SKM-1 (cell line): ENCODE results near the gene RABAC1.
"Not testable (repeated sequence)": the region's sequence is repeated elsewhere in the genome, so short reads cannot be mapped to it uniquely, and the experiment has no call there.

Source experiments
- DNase-seq: peaks from one replicate; lab custom pipeline; 2025; ENCODE audit not compliant: unreplicated experiment; lab: John Stamatoyannopoulos, UW

The RABAC1 gene

DNA sequence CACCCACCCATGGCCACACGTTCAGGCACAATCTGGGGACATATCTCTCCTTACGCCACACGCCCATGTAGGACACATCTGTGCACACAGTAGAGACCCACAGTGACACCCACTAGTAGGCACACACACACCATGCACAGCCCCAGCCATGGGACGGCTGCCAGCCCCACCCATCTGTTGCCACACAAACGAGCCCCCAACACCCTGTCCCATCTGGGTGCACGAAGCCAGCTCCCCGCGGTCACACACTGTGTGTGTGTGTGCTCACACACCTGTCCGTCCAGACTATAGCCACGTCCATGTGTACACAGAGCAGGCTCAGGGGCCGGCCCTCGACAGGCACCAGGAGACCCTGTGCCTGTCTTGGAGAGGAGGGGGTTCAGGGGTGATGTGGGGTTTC, 41.4 kb downstream of the RABAC1 start:
- no peak for DNase-seq

DNA sequence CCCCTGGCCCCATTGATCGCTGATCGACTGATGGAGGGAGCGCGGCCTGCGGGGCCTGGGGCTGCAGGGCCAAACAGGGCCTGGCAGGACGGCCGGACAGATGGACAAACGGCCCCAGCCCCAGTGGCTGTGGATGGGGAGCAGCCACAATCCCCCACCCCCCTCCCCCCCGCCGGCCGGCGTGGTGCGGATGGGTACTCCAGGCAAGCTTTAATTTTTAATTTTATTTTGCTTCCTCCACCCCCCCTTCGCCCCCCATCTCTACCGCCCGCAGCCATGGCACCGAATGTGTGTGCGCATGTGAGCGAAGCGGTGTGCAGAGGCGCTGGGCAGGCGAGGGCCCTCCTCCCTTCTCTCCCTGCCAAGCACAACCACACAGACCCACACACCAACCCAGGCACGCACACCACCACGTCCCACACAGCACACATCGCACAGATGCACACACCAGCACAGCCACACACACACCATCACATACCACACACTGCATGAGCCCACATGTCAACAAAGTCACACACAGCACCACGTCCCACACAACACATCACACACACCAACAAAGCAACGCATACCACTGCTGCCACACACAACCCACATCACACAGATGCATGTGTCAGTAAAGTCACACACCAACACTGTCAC, 43.2 kb downstream of the RABAC1 start:
- no peak for DNase-seq

GRCh38 chr19:41915021-41915775, 43.9 kb downstream of the RABAC1 start:
- DNase-seq = no peak

GRCh38 chr19:41914424-41914834, 44.7 kb downstream of the RABAC1 start:
- DNase-seq = not testable (repeated sequence)

DNA sequence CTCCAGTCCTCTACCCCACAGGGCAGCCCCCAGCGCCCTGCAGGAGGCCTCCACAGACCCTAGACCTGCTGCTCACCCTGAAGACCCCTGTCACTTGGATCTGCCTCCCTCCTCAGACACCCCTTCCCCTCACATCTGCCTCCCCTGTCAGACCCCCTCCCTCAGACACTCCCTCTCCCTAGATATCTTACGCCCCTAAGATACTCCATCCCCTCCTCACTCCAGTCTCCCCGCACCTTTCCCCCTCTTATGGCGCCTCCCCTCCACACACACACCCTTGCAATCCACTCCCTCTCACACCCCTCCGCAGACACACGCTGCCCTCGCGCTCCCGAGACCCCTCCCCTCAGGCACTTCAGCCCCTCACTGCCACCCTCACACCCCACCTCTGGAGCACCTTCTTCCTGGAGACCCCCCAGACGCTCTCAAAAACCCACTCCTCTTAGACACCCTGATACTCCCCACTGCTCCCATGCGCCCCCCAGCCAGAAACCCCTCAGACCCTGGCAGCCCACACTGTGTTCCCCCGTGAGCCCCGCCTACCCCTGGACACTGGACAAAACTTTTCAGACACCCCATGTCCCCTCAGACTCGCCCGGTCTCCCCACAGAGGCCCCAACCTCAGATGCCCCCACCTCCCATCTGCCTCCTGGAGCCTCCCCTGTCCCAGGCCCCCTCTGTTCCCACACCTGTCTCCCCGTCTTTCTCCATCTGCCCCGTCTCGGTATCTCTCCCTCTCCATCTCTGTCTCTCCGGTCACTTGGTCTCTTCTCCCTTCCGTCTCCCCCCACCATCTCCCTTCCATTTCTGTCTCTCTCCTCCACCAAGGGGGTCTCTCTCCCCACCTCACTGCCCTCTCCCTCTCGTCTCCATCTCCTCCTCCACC, 45.3 kb downstream of the RABAC1 start:
- DNase-seq = no peak

DNA sequence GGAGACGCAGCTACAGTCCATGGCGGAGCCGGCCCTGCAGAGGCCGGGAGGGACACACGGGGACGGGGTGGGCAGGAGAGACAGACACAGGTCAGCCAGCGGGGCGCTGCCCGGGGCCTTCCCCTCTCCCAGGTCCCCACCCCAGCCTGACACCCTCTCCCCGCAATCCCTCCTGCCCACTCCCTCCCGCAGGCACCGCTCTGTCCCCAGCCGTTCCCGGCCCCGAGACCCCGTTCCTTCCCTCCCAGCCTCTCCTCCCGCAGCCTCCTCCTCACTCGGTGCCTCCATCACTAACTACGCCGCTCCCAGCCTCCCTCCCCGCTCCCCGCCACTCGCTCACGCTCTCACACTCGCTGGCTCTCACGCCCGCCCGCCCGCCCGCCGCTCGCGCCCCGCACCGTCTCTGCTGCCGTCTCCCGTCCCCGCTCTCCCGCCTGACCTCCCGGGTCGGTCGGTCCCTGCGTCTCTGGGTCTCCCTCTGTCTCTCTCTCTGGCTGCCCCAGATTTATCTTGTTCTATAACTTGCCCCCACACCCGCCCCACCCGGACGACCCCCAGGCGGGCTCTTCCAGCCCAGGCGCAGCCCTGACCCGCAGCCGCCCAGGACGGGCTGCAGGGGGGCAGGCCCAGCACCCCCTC, 46.1 kb downstream of the RABAC1 start:
- no peak for DNase-seq

DNA sequence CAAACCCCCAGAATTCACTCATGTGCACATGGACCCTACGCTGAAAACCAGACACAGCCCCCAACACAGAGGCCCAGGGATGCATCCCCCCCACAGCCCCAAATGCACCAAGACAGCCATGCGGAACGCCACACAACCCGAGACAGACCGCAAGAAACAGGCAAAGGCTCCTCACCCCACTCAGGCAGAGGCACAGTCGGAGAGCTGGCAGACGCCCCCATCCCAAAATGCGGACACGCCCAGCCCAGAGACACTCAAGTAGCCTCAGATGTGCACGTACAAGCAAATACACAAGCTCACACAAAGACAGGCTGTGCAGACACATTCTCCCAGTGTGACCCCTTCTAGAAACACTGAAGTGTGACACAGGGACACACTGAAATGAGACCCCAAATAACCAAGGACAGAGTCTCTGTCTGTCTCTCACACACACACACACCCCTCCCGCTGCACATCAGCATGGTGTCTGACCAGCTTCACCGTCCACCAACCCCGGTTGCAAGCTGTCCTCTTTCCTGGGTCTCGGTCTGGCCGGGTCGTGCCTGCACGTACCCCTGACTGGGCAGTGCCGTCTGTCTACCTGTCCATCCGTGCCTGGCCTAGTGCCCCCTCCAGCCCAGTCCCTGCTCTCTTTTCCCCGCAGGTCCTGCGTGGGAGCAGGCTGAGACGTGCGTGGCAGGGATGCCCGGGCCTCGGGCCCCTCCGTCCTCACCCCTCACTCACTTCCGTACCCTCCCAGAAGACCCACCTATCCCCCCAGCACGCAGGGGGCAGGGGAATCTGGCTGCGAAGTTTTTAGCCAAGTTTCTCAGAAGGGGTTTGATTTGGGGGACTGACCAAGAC, 47.0 kb downstream of the RABAC1 start:
- DNase-seq = no peak

DNA sequence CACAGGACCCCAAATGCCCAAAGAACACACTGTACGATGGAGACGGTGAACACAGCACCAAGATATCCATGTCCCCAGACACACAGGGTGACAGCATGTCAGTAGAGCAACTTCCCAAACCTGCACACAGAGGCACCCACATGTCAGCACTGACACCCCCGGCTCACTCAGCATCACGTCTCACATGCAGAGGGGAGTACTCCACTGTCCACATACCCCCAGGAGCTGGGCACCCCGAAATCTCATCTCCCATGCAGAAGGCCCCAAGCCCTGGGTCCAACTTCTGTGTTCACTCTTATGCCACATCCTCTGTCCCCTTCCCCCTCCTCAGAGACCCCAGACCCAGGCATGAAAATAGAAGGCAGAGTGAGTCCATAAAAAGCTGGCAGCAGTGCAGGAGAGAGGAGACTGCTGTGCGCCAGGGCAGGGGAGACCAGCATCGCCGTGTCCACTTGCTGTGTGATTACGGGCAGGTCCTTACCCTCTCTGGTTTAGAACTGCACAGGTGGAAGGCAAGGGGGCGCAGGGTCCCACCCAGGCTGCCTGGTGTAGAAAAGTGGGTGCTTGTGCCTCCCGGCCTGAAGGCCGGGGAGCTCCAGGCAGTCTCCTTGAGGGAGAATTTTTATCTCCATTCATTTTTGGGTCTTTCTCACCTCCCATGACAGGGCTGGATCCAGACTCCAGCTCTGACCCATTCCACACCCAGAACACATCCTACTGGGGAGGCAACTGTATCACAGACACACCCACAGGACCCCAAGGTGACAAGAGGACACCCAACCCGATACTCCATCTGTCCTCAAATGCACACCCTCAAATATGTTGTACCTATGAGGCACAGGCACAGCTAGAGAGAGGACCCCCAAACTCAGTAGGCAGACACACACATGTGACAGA, 47.9 kb downstream of the RABAC1 start:
- no peak for DNase-seq

DNA sequence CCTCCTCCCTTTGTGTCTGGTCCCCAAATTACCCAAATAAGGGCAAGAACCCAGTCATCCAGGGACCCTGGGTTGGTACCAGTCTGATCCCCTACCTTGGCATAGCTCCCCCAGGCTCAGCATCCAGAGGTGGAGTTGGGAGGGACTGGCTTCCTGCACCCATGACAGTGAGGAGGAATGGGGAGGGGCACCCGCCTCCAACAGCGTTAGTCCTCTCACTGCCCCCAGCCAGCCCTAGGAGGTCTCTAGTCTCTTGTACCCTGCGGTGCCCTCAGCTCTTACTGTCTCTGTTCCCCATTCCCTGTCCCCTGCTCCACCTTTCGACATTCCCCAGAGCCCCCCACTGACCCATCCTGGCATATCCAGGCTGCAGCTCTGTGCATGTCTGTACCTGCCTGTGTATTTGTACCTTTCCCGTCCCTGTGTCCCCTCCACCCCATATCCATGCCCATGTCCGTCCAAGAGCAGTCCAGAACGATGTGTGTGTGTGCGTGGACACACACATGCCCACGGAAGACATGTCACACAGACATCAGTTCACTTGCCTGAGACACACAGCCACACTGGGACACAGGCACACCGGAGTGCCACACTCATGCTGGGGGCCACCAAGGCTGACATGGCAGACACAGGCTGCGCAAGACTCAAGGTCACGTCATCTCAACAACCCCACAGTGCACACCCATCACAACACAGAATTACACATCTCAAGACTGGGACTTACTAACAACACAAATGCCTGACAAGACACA, 48.7 kb downstream of the RABAC1 start:
- no peak for DNase-seq

GRCh38 chr19:41909706-41910105, 49.4 kb downstream of the RABAC1 start:
- no peak for DNase-seq

- no peak for DNase-seq
Measured at GRCh38 chr19:41908724-41909464, 50.2 kb downstream of the RABAC1 start.

- no peak for DNase-seq
Measured at GRCh38 chr19:41907994-41908615, 51.0 kb downstream of the RABAC1 start.

DNA sequence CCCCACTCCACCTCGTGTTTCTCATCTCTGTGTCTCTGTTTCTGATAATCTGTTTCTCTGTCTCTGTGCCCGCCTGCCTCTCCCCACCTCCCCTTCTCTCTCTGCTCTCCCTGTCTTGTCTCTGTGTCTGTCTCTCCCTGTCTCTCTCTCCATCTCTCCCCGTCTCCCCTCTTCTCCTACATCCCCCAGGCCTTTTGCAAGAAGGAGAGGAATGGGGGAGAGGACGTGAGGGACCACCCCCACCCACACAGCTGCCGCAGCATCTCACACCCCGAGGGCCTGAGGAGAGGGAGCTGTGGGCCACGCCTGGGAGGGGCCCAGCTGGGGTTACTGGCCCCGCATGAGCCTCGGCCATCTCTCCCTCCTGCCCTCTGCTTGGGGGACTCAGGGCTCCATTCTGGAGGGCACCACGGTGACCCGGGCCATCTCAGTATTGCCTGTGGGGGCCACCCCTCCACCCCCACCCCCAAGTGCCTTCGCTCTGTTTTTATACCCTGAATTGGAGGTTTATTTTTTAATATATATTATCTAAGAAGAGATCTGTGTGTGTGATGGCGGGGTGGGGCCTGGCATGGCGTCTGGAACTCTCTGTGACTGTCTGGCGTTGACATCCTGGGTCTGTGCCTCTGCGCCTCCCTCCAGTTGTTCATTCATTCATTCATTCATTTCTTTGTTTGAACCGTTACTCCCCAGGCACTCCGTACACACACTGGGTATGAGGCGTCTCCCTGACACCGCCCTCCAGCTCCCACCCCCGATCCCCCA, 52.0 kb downstream of the RABAC1 start:
- no peak for DNase-seq
